SU-DHL-6 (cell line): ENCODE data around the gene SOAT2.
A peak's percentile ranks its signal among the peaks of the same experiment; 100 is the strongest.
"Not testable (repeated sequence)": the region's sequence is repeated elsewhere in the genome, so short reads cannot be mapped to it uniquely, and the experiment has no call there.

ENCODE experiments used
- H2AFZ ChIP-seq: fragments of 200-600 bp; sonication (generic); 2 replicates; pipeline ENCODE4 v1.6.1; 2014; ENCODE audit warnings: low read depth, mild to moderate bottlenecking, moderate library complexity, mixed read lengths, antibody characterized with exemption, low read length; ENCODE audit not compliant: severe bottlenecking
- H3F3A ChIP-seq: fragments of 200-600 bp; shearing (Covaris generic); 2 replicates; pipeline ENCODE4 v1.6.0; 2016; ENCODE audit warnings: antibody characterized with exemption, mild to moderate bottlenecking; ENCODE audit not compliant: insufficient read depth
- H3K27ac ChIP-seq: fragments of 200-600 bp; sonication (generic); 2 replicates; pipeline ENCODE4 v1.5.1; 2016; ENCODE audit warnings: low read depth, mild to moderate bottlenecking, low read length, moderate library complexity, mixed read lengths
- H3K27me3 ChIP-seq: fragments of 200-600 bp; sonication (generic), shearing (Covaris generic); 2 replicates; pipeline ENCODE4 v1.6.0; 2014; ENCODE audit warnings: mild to moderate bottlenecking, low read length
- H3K36me3 ChIP-seq: fragments of 200-600 bp; sonication (generic); 2 replicates; pipeline ENCODE4 v1.6.1; 2014; ENCODE audit warnings: mild to moderate bottlenecking, low read length, mixed read lengths
- H3K4me2 ChIP-seq: fragments of 300-600, 200-600 bp; shearing (Covaris generic), sonication (generic); 2 replicates; pipeline ENCODE4 v1.6.0; 2014; ENCODE audit warnings: low read length, low read depth, mild to moderate bottlenecking; ENCODE audit not compliant: poor library complexity, severe bottlenecking
- H3K4me3 ChIP-seq: fragments of 200-600 bp; sonication (generic); 2 replicates; pipeline ENCODE4 v1.5.1; 2014; ENCODE audit warnings: antibody characterized with exemption, low read length, mild to moderate bottlenecking, mixed read lengths; ENCODE audit not compliant: insufficient read depth, poor library complexity, severe bottlenecking
- H3K79me2 ChIP-seq: fragments of 200-600 bp; sonication (generic); 2 replicates; pipeline ENCODE4 v1.6.1; 2014; ENCODE audit warnings: mild to moderate bottlenecking, low read length, moderate library complexity; ENCODE audit not compliant: insufficient read depth
- H3K9ac ChIP-seq: fragments of 200-600 bp; sonication (generic); 2 replicates; pipeline ENCODE4 v1.7.0; 2014; ENCODE audit warnings: mild to moderate bottlenecking, low read length
- H3K9me2 ChIP-seq: fragments of 200-600 bp; sonication (generic); replicated peaks from 2 replicates; pipeline ENCODE4 v1.6.1; 2014; ENCODE audit warnings: low read length; ENCODE audit not compliant: insufficient read depth
- H3K9me3 ChIP-seq: fragments of 200-600 bp; sonication (generic); 2 replicates; pipeline ENCODE4 v1.6.1; 2014; ENCODE audit warnings: low read length, mixed read lengths; ENCODE audit not compliant: insufficient read depth
- H4K20me1 ChIP-seq: fragments of 200-600 bp; sonication (generic); 2 replicates; pipeline ENCODE4 v1.6.1; 2014; ENCODE audit warnings: low read depth, mild to moderate bottlenecking, antibody characterized with exemption, low read length, moderate library complexity, mixed read lengths
- EZH2phosphoT487 ChIP-seq: fragments of 200-600 bp; sonication (generic), shearing (Covaris generic); conservative IDR thresholded peaks from 2 replicates; pipeline ENCODE4 v1.6.1; 2018; ENCODE audit warnings: mild to moderate bottlenecking, antibody characterized with exemption, low read length, moderate library complexity, mixed read lengths
- TF ChIP-seq, protein P1 (sequence below): fragments of 200-600 bp; sonication (generic); IDR thresholded peaks from one replicate; pipeline ENCODE4 v1.5.1; 2017; ENCODE audit warnings: antibody characterized with exemption, mild to moderate bottlenecking, low read length, moderate library complexity; ENCODE audit not compliant: insufficient read depth, poor library complexity, severe bottlenecking

SOAT2 gene

DNA sequence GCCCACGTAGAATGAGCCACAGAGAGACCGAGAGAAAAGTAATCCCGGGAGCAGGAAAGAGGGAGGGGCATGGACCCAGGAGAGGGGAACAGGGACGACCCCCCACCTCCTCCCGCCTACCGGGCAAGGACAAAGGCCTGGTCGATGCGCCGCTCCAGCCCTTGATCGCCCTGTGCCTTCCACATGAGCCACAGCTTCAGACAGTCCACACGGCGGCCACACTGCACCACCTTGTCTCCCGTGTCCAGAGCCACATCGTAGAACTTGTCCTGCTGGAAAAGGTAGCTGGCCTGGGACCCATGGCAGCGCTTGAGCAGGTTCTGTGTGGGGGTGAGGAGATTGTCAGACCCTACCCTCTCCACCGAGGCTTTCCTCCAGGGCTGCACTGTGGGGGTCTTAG, 56.7 kb downstream of the SOAT2 start:
- H3K4me3 ChIP-seq, result no peak overlapping the region
- no peak overlapping the region for H3K27ac ChIP-seq
- TF ChIP-seq, protein P1, sequence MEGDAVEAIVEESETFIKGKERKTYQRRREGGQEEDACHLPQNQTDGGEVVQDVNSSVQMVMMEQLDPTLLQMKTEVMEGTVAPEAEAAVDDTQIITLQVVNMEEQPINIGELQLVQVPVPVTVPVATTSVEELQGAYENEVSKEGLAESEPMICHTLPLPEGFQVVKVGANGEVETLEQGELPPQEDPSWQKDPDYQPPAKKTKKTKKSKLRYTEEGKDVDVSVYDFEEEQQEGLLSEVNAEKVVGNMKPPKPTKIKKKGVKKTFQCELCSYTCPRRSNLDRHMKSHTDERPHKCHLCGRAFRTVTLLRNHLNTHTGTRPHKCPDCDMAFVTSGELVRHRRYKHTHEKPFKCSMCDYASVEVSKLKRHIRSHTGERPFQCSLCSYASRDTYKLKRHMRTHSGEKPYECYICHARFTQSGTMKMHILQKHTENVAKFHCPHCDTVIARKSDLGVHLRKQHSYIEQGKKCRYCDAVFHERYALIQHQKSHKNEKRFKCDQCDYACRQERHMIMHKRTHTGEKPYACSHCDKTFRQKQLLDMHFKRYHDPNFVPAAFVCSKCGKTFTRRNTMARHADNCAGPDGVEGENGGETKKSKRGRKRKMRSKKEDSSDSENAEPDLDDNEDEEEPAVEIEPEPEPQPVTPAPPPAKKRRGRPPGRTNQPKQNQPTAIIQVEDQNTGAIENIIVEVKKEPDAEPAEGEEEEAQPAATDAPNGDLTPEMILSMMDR, result no peak
- no peak for TF ChIP-seq EZH2phosphoT487
- no peaks in the 10 kb centered on the region for H3K9me2 ChIP-seq
- H3K79me2 ChIP-seq, result no peaks in the 10 kb centered on the region
- no peaks in the 10 kb centered on the region for H3K27me3 ChIP-seq
- H3K4me2 ChIP-seq, result no peak overlapping the region
- no peaks in the 10 kb centered on the region for H3K36me3 ChIP-seq
- H3K9me3 ChIP-seq, result no peaks in the 10 kb centered on the region
- no peaks in the 10 kb centered on the region for H3F3A ChIP-seq
- no peaks in the 10 kb centered on the region for H4K20me1 ChIP-seq
- 0 out of 2 replicates have a peak overlapping the region, but pooled peaks have one; percentile 28 for H3K9ac ChIP-seq
- H2AFZ ChIP-seq, result peak overlapping the region; percentile 81

DNA sequence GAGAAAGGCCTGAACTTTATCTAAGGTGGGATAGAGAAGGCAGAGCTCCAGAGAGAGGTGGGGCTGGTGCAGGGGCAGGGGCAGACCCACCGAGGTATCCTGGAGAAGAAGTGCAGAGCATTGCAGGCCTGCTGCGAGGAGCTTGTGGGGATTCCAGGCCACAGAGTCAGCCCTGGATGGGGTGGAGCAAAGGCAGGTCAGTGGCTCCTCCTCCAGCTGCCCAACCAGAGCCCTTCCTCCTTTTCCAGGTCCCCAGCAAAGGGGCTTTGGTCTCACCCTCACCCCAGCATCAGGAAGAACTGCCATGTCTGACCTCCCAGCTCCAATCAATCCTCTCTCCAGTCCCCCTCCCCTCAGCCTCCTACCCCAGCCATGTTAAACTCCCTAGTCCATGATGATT, 57.4 kb downstream of the SOAT2 start:
- H3K27me3 ChIP-seq, result no peaks in the 10 kb centered on the region
- H3F3A ChIP-seq, result no peaks in the 10 kb centered on the region
- H3K36me3 ChIP-seq, result no peaks in the 10 kb centered on the region
- H3K4me2 ChIP-seq, result no peak overlapping the region
- no peak overlapping the region for H3K4me3 ChIP-seq
- no peak overlapping the region for H2AFZ ChIP-seq
- TF ChIP-seq, protein P1, result no peak
- TF ChIP-seq EZH2phosphoT487, result no peak
- no peaks in the 10 kb centered on the region for H3K9me2 ChIP-seq
- H3K9ac ChIP-seq, result no peak overlapping the region
- H3K9me3 ChIP-seq, result no peaks in the 10 kb centered on the region
- H3K79me2 ChIP-seq, result no peaks in the 10 kb centered on the region
- H4K20me1 ChIP-seq, result no peaks in the 10 kb centered on the region
- H3K27ac ChIP-seq, result no peak overlapping the region

DNA sequence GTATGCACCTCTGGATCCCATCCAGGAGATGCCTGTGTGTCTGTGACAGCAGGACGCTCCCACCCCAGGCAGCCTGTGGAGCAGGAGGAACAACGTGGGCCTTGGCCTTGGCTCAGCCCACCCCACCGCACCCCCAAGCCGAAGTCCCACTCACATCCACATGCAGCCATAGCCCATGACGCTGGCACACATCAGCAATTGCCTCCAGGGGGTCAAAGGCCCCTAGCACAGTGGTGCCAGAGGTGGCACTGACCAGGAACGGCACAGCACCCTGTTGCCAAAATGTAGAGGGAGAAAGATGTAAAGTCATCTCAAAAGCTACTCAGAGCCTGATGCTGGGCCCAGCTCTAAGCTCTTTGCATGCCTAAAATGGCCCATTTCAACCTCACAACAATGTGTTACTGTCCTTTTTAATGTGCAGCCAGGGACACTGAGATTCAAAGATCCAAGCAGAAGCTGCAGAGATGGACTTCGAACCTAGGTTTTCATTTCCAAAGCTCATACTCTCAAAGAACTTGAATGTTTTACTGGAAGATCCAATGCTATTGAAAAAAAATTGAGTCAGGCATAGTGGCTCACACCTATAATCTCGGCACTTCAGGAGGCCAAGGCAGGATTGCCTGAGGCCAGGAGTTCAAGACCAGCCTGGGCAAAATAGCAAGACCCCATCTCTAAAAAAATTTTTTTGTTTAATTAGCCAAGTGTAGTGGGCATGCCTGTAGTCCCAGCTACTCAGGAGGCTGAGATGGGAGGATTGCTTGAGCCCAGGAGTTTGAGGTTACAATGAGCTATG, 58.0 kb downstream of the SOAT2 start:
- Histone ChIP-seq H2AFZ (no peak overlapping the region), H3K9ac (no peak overlapping the region), H4K20me1 (no peaks in the 10 kb centered on the region), H3K4me3 (no peak overlapping the region), H3K79me2 (no peaks in the 10 kb centered on the region), H3K27ac (no peak overlapping the region), H3F3A (no peaks in the 10 kb centered on the region), H3K4me2 (no peak overlapping the region), H3K9me3 (no peaks in the 10 kb centered on the region), H3K36me3 (no peaks in the 10 kb centered on the region), H3K27me3 (no peaks in the 10 kb centered on the region), H3K9me2 (no peaks in the 10 kb centered on the region)
- TF ChIP-seq, protein P1, result no peak
- no peak for TF ChIP-seq EZH2phosphoT487

DNA sequence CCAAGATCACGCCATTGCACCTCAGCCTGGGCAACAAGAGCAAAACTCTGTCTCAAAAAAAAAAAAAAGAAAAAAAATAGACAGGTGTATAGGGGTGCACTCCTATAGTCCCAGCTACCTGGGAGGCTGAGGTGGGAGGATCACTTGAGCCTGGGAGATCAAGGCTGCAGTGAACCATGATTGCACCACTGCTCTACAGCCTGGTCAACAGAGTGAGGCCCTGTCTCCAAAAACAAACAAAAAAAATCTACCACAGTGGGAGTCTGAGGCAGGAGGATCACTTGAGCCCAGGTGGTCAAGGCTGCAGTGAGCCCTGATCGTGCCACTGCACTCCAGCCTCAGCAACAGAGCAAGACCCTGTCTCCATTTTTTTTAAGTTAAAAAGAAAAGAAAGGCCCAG, 59.7 kb downstream of the SOAT2 start:
- H3K9ac ChIP-seq, H3K4me2 ChIP-seq, H3K9me2 ChIP-seq, H3K9me3 ChIP-seq, H3K27me3 ChIP-seq, H4K20me1 ChIP-seq, H3K79me2 ChIP-seq, H3K27ac ChIP-seq, H3F3A ChIP-seq, H2AFZ ChIP-seq, H3K36me3 ChIP-seq, H3K4me3 ChIP-seq: not testable (repeated sequence)
